Spleen (tissue), 7 donors: ENCODE data around the gene KAT14.
"Not testable (repeated sequence)": the region's sequence is repeated elsewhere in the genome, so short reads cannot be mapped to it uniquely, and the experiment has no call there.

ENCODE experiments used
- CTCF ChIP-seq, 11 experiments: fragments of 200-600 bp in 7 of 11; fragments of 450-650 bp in 4 of 11; sonication (generic) in 4 of 11; IDR thresholded peaks in 8 of 11; conservative IDR thresholded peaks in 3 of 11; 1 replicate in 7 of 11; 2 replicates in 4 of 11; pipeline versions ENCODE4 v1.4.0 to v1.8.0; 2016 to 2021; ENCODE audit warnings: antibody characterized with exemption in 11 of 11, inconsistent platforms in 4 of 11, mild to moderate bottlenecking in 1 of 11
- POLR2A ChIP-seq, 3 donors: fragments of 450-650 bp; IDR thresholded peaks; one replicate each; pipeline ENCODE4 v1.5.1; 2017; ENCODE audit warnings: antibody characterized with exemption in 3 of 3, mild to moderate bottlenecking in 1 of 3
- POLR2AphosphoS5 ChIP-seq, 3 donors: sonication (generic); formaldehyde crosslinking; IDR thresholded peaks; one replicate each; pipeline ENCODE4 v1.5.1; 2017; ENCODE audit warnings: antibody characterized with exemption in 3 of 3
- donor health status: DM: no; HTN: no; CAD: no; lungs with moderate emphysema.
- donor health status: DM: no; HTN: no; CAD: no.
- donor health status: DM: no; HTN: no; CAD: no.

GRCh38 chr20:18088298-18088697, 49.4 kb upstream of the KAT14 start:
- TF ChIP-seq CTCF (IDR thresholded peaks at IDR 0.05 in 8 of 11, conservative IDR thresholded peaks at IDR 0.05 in 3 of 11); POLR2A (IDR thresholded peaks at IDR 0.05); POLR2AphosphoS5 (IDR thresholded peaks at IDR 0.05): not testable (repeated sequence)
